Epithelial cell of proximal tubule (primary cell): ENCODE data around the gene AGBL1. TPM values are rescaled to one million over a fixed set of nuclear protein-coding genes. Genes with fewer than 3 reads are reported as not detected.

Experiments used
- DNase-seq: peaks from one replicate; pipeline ENCODE4 v3.0.0-alpha.2; 2011; ENCODE audit warnings: low read depth
- H3K4me3 ChIP-seq: 2 replicates; pipeline ENCODE4 v1.5.1; 2011; ENCODE audit warnings: low read depth, mild to moderate bottlenecking, low read length
- total RNA-seq: library from RNA; depleted of rRNA; stranded (reverse); fragments of >200 nt; gene quantifications from 2 replicates; pipeline ENCODE4 v1.2.3, GENCODE V29; 2015
- TF ChIP-seq, protein P1 (sequence below): conservative IDR thresholded peaks from 2 replicates; pipeline ENCODE4 v1.5.1; 2012; ENCODE audit warnings: low read depth, mild to moderate bottlenecking, low read length

Gene AGBL1
- total RNA-seq, 1 donor from 2014 or later = not detected

DNA sequence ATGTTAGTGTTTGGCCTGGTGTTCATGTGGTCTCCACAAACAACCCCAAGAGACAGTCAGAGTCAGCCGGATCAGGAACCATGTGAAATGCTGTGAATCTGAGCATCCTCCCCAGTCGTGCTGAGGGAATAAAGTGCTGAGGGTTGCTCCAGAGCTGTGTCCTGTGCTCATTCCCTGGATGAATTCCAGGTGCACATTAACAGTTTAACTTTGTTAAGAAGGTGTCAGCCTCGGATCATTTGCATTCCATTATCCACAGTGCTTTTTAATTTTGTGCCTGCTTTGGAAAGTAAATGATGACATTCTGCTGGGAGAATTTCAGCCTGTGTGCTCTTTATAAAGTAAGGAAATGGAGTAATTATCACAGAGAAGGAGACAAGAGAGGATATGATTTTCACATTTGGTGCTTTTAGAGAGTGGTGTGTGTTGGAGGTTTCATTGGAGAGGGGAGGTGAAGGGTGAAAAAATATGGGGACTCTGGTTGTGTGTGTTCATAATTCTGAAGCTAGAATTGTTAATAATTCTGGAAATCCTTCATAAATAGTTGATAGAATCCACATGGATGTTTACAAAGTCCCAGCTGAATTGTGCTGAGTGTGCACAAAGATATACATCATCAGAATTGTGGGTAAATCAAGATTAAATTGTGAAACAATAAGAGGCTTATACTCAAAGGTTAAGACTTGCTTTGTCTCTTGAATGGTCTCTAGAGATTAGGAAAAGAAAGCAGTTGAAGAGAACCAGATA lies 621.4 kb downstream of the AGBL1 start:
- H3K4me3 ChIP-seq = no peak overlapping the region
- no peak for DNase-seq
- TF ChIP-seq, protein P1, sequence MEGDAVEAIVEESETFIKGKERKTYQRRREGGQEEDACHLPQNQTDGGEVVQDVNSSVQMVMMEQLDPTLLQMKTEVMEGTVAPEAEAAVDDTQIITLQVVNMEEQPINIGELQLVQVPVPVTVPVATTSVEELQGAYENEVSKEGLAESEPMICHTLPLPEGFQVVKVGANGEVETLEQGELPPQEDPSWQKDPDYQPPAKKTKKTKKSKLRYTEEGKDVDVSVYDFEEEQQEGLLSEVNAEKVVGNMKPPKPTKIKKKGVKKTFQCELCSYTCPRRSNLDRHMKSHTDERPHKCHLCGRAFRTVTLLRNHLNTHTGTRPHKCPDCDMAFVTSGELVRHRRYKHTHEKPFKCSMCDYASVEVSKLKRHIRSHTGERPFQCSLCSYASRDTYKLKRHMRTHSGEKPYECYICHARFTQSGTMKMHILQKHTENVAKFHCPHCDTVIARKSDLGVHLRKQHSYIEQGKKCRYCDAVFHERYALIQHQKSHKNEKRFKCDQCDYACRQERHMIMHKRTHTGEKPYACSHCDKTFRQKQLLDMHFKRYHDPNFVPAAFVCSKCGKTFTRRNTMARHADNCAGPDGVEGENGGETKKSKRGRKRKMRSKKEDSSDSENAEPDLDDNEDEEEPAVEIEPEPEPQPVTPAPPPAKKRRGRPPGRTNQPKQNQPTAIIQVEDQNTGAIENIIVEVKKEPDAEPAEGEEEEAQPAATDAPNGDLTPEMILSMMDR = no peak

DNA sequence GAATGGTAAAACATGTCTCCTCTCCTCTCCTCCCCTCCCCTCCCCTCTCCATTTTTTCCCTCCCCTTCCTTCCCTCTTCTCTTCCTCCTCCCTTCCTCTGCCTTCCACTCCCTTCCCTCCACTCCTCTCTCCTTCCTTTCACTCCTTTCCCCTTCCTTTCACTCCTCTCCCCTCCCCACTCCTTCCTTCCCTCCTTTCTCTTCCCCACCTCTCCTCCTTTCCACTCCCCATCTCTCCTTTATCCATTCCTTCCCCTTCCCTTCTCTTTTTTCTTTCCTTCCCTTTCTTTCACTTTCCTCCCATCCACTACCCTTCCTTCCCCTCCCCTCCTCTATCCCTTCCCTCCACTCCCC lies 621.9 kb downstream of the AGBL1 start:
- TF ChIP-seq, protein P1 = no peak
- H3K4me3 ChIP-seq = no peak overlapping the region
- no peak for DNase-seq

DNA sequence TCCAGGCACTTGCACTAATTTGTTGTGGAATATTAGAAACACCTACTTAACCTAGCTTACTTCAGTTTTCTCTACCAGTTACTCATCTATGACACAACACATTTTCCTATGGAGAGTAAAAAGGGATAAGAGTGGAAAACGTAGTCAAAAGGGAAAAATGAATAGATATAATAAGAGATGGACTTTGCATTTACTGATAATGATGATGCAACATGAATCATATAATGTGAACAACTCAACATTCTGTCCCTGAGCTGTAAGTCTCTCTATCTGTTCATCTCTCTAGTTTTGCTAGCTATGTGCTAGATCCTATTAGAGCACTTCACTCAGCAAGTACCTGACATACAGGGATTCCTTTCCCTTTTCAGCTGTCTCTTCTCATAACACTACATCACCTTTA lies 627.1 kb downstream of the AGBL1 start:
- H3K4me3 ChIP-seq = no peak overlapping the region
- TF ChIP-seq, protein P1 = no peak
- DNase-seq = no peak

DNA sequence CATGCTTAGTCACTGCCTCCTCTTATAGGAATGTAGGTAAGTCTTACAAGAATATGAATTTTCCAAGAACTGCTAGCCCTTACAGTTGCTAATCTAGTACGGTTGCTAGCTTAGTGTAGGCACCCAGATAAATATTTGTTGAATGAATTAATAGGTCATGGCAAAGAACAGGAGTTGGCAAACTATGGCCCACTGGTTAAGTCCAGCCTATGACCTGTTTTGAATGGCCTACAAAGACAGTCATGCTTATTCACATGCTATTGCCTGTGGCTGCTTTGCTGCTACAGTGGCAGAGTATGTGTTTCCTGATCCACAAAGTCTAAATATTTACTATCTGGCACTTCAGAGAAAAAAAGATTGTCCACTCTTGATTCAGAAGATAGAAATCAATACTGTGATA lies 631.8 kb downstream of the AGBL1 start:
- DNase-seq = no peak
- TF ChIP-seq, protein P1 = no peak
- H3K4me3 ChIP-seq = no peak overlapping the region

DNA sequence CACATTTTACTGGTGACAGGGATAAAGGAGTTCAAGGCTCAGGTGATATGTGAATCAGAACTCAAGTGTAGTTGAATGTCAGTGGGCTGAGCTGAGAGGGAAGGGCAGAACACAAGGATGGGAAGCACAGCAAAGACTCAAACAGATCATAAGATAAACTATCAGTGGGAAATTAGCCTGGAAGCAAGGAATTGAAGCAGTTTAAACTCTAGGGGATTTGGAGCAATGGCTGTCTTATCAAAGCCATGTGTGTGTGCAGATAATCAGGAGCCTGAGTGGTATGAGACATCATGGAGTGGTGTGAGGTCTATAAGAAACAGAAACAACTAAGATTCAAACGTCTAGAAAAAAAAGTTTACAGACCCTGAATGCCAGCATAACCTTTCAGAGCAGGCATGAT lies 634.6 kb downstream of the AGBL1 start:
- DNase-seq = no peak
- TF ChIP-seq, protein P1 = no peak
- no peak overlapping the region for H3K4me3 ChIP-seq

DNA sequence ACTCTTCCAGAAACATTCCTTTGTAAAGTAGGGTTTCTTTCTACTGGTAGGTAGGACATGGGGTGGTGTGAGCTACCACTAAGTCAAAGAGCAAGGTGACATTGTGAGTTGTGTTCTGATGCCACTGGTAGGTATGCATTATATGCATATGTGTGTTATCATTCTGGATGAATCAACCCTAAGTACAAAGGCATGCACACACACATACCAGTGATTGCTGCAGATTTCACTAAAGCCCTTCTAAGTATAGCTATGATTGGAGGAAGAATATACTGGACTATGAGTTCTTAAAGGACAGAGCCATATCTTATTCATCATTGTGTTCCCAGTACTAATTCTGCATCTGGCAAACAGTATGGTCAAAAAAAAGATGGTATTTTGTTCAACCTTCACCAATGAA lies 646.0 kb downstream of the AGBL1 start:
- DNase-seq = no peak
- no peak overlapping the region for H3K4me3 ChIP-seq
- TF ChIP-seq, protein P1 = no peak
